Activated CD8-positive, alpha-beta memory T cell treated with anti-CD3 and anti-CD28 coated beads, Interleukin-2, amount 50 U/mL, for 1 hour (primary cell): Measurements from ENCODE around the gene NSL1.
"Not testable (repeated sequence)": the region's sequence is repeated elsewhere in the genome, so short reads cannot be mapped to it uniquely, and the experiment has no call there.

Experiments
- DNase-seq: peaks from one replicate; pipeline ENCODE4 v3.0.0-alpha.2; 2020; ENCODE audit errors: extremely low read depth

The NSL1 gene

GRCh38 chr1:212782422-212783154, 9.0 kb downstream of the NSL1 start:
- DNase-seq, result no peak

- DNase-seq, result no peak
These were observed 10.4 kb downstream of the NSL1 start for GRCh38 chr1:212781225-212781624.

- no peak for DNase-seq
These were observed 10.8 kb downstream of the NSL1 start for GRCh38 chr1:212780759-212781158.

- DNase-seq, result not testable (repeated sequence)
These were observed 12.5 kb downstream of the NSL1 start for GRCh38 chr1:212779086-212779485.

GRCh38 chr1:212777151-212777550, 14.4 kb downstream of the NSL1 start:
- DNase-seq, result no peak

- no peak for DNase-seq
These were observed 16.3 kb downstream of the NSL1 start for GRCh38 chr1:212775241-212775640.

- DNase-seq, result no peak
These were observed 17.0 kb downstream of the NSL1 start for GRCh38 chr1:212774584-212774983.

GRCh38 chr1:212773011-212773410, 18.6 kb downstream of the NSL1 start:
- no peak for DNase-seq

- no peak for DNase-seq
These were observed 20.2 kb downstream of the NSL1 start for GRCh38 chr1:212771341-212771740.

- no peak for DNase-seq
These were observed 22.0 kb downstream of the NSL1 start for GRCh38 chr1:212769459-212770167.

GRCh38 chr1:212766825-212767224, 24.8 kb downstream of the NSL1 start:
- DNase-seq, result not testable (repeated sequence)

GRCh38 chr1:212764718-212765281, 26.8 kb downstream of the NSL1 start:
- DNase-seq, result not testable (repeated sequence)

GRCh38 chr1:212762839-212763238, 28.7 kb downstream of the NSL1 start:
- no peak for DNase-seq

- no peak for DNase-seq
These were observed 29.3 kb downstream of the NSL1 start for GRCh38 chr1:212762234-212762633.

- peak; percentile 16 for DNase-seq
These were observed 31.3 kb downstream of the NSL1 start for GRCh38 chr1:212760126-212760823.

GRCh38 chr1:212759683-212760082, 31.9 kb downstream of the NSL1 start:
- DNase-seq, result no peak

- DNase-seq, result no peak
These were observed 36.9 kb downstream of the NSL1 start for GRCh38 chr1:212754680-212755079.

- no peak for DNase-seq
These were observed 37.4 kb downstream of the NSL1 start for GRCh38 chr1:212754193-212754592.

GRCh38 chr1:212753749-212754148, 37.8 kb downstream of the NSL1 start:
- no peak for DNase-seq

- no peak for DNase-seq
These were observed 38.6 kb downstream of the NSL1 start for GRCh38 chr1:212752934-212753497.

GRCh38 chr1:212752252-212752933, 39.2 kb downstream of the NSL1 start:
- DNase-seq, result no peak
